H9 (cell line): ENCODE measurements around the gene GATA3. TPM values are rescaled to one million over a fixed set of nuclear protein-coding genes. Genes with fewer than 3 reads are reported as not detected.

ENCODE experiments used
- DNase-seq: peaks from one replicate; pipeline ENCODE4 v3.0.0-alpha.2; 2017
- H2AFZ ChIP-seq: one replicate; pipeline ENCODE4 v1.6.1; 2013; ENCODE audit warnings: mild to moderate bottlenecking, low read length, control low read depth, moderate library complexity
- H2AK5ac ChIP-seq: 2 replicates; pipeline ENCODE4 v1.6.1; 2013; ENCODE audit warnings: low read length, control low read depth, mixed read lengths; ENCODE audit not compliant: insufficient read length
- H2BK120ac ChIP-seq: one replicate; pipeline ENCODE4 v1.6.1; 2013; ENCODE audit warnings: low read depth, mild to moderate bottlenecking, low read length, control low read depth, inconsistent platforms; ENCODE audit not compliant: poor library complexity, severe bottlenecking
- H2BK12ac ChIP-seq: 2 replicates; pipeline ENCODE4 v1.6.1; 2013; ENCODE audit warnings: low read length, control low read depth, mixed read lengths, low read depth; ENCODE audit not compliant: insufficient read length
- H2BK15ac ChIP-seq: 2 replicates; pipeline ENCODE4 v1.6.1; 2013; ENCODE audit warnings: low read depth, low read length, control low read depth
- H2BK20ac ChIP-seq: one replicate; pipeline ENCODE4 v1.6.1; 2013; ENCODE audit warnings: low read depth, mild to moderate bottlenecking, low read length, control low read depth, inconsistent platforms; ENCODE audit not compliant: poor library complexity, severe bottlenecking
- H2BK5ac ChIP-seq: 2 replicates; pipeline ENCODE4 v1.6.1; 2013; ENCODE audit warnings: low read length, control low read depth, mixed read lengths; ENCODE audit not compliant: insufficient read length
- H3K14ac ChIP-seq: 2 replicates; pipeline ENCODE4 v1.6.1; 2013; ENCODE audit warnings: low read length, control low read depth; ENCODE audit not compliant: insufficient read depth
- H3K18ac ChIP-seq: 2 replicates; pipeline ENCODE4 v1.6.1; 2013; ENCODE audit warnings: low read depth, mild to moderate bottlenecking, mixed read lengths, low read length, control low read depth; ENCODE audit not compliant: insufficient read length
- H3K23ac ChIP-seq: 2 replicates; pipeline ENCODE4 v1.6.1; 2013; ENCODE audit warnings: low read length, control low read depth, mixed read lengths, low read depth; ENCODE audit not compliant: insufficient read length
- H3K23me2 ChIP-seq: 2 replicates; pipeline ENCODE4 v1.6.1; 2013; ENCODE audit warnings: low read depth, mild to moderate bottlenecking, mixed read lengths, low read length, control low read depth; ENCODE audit not compliant: insufficient read length, poor library complexity, severe bottlenecking
- H3K27ac ChIP-seq: 2 replicates; pipeline ENCODE4 v1.5.1; 2013; ENCODE audit warnings: low read length, control low read depth, mixed read lengths, low read depth; ENCODE audit not compliant: insufficient read length
- H3K27me3 ChIP-seq: 2 replicates; pipeline ENCODE4 v1.6.1; 2013; ENCODE audit warnings: low read length, control low read depth, inconsistent platforms; ENCODE audit not compliant: insufficient read depth
- H3K4ac ChIP-seq: 2 replicates; pipeline ENCODE4 v1.6.1; 2013; ENCODE audit warnings: low read depth, mild to moderate bottlenecking, control low read depth, inconsistent platforms, low read length, moderate library complexity
- H3K4me1 ChIP-seq: 2 replicates; pipeline ENCODE4 v1.6.1; 2013; ENCODE audit warnings: low read length, control low read depth, inconsistent platforms; ENCODE audit not compliant: insufficient read depth
- H3K4me2 ChIP-seq: 2 replicates; pipeline ENCODE4 v1.6.1; 2013; ENCODE audit warnings: low read length, control low read depth, mixed read lengths; ENCODE audit not compliant: insufficient read length, insufficient read depth
- H3K56ac ChIP-seq: 2 replicates; pipeline ENCODE4 v1.6.1; 2013; ENCODE audit warnings: low read depth, mild to moderate bottlenecking, mixed read lengths, low read length, control low read depth; ENCODE audit not compliant: insufficient read length
- H3K79me1 ChIP-seq: 2 replicates; pipeline ENCODE4 v1.6.1; 2013; ENCODE audit warnings: low read depth, mild to moderate bottlenecking, moderate library complexity, low read length, control low read depth, inconsistent platforms; ENCODE audit not compliant: insufficient read depth, poor library complexity, severe bottlenecking
- H3K79me2 ChIP-seq: 2 replicates; pipeline ENCODE4 v1.6.1; 2013; ENCODE audit warnings: low read length, control low read depth, inconsistent platforms; ENCODE audit not compliant: insufficient read depth
- H3K9ac ChIP-seq: 2 replicates; pipeline ENCODE4 v1.6.1; 2013; ENCODE audit warnings: low read length, control low read depth, mixed read lengths; ENCODE audit not compliant: insufficient read length; ENCODE audit errors: extremely low read depth
- H3K9me3 ChIP-seq: one replicate; pipeline ENCODE4 v1.6.1; 2013; ENCODE audit warnings: low read depth, low read length, inconsistent platforms; ENCODE audit not compliant: control insufficient read depth
- H3T11ph ChIP-seq: one replicate; pipeline ENCODE4 v1.6.1; 2013; ENCODE audit warnings: mild to moderate bottlenecking, low read length, control low read depth, inconsistent platforms
- H4K20me1 ChIP-seq: one replicate; pipeline ENCODE4 v1.6.1; 2013; ENCODE audit not compliant: control insufficient read depth, insufficient read length, insufficient read depth
- H4K5ac ChIP-seq: 2 replicates; pipeline ENCODE4 v1.6.1; 2013; ENCODE audit warnings: low read depth, mild to moderate bottlenecking, mixed read lengths, low read length, control low read depth; ENCODE audit not compliant: insufficient read length
- H4K8ac ChIP-seq: replicated peaks from 2 replicates; pipeline ENCODE4 v1.6.1; 2013; ENCODE audit warnings: low read length, control low read depth, mixed read lengths, low read depth; ENCODE audit not compliant: insufficient read length
- H4K91ac ChIP-seq: 2 replicates; pipeline ENCODE4 v1.6.1; 2013; ENCODE audit warnings: low read depth, mild to moderate bottlenecking, moderate library complexity, mixed read lengths, low read length, control low read depth; ENCODE audit not compliant: insufficient read length
- H3K27ac Mint-ChIP-seq, 3 experiments: 2 replicates in 2 of 3; 3 replicates in 1 of 3; pipeline ENCODE4 v1.8.0; 2020 to 2021; ENCODE audit warnings: mixed read lengths in 3 of 3, mild to moderate bottlenecking in 1 of 3, moderate library complexity in 1 of 3
- H3K27me3 Mint-ChIP-seq: 2 replicates; pipeline ENCODE4 v1.8.0; 2021; ENCODE audit warnings: low read depth, mild to moderate bottlenecking, moderate library complexity, mixed read lengths
- H3K36me3 Mint-ChIP-seq, 3 experiments: 2 replicates in 2 of 3; 3 replicates in 1 of 3; pipeline ENCODE4 v1.8.0; 2020 to 2021; ENCODE audit warnings: low read depth in 3 of 3, mixed read lengths in 3 of 3; ENCODE audit not compliant: insufficient read depth in 1 of 3
- H3K4me1 Mint-ChIP-seq, 2 experiments: 2 replicates each; pipeline ENCODE4 v1.8.0; 2020; ENCODE audit warnings: mixed read lengths in 2 of 2
- H3K4me3 Mint-ChIP-seq, 2 experiments: 2 replicates in 1 of 2; 3 replicates in 1 of 2; pipeline ENCODE4 v1.8.0; 2020 to 2021; ENCODE audit warnings: mild to moderate bottlenecking in 2 of 2, mixed read lengths in 2 of 2, moderate library complexity in 1 of 2
- H3K9me3 Mint-ChIP-seq, 2 experiments: 2 replicates in 1 of 2; 3 replicates in 1 of 2; pipeline ENCODE4 v1.8.0; 2020; ENCODE audit warnings: mild to moderate bottlenecking in 2 of 2, mixed read lengths in 2 of 2, moderate library complexity in 1 of 2
- WGBS: extraction: QIAGEN DNeasy Blood & Tissue Kit; methylation state at CpG from one replicate; pipeline ENCODE4 v1.1.7; 2013; ENCODE audit warnings: missing lambda C conversion rate, low lambda C conversion rate, mixed read lengths; ENCODE audit not compliant: insufficient read length; ENCODE audit errors: extremely low coverage; 5-methylcytosine and 5-hydroxymethylcytosine counted together
- total RNA-seq: library from RNA; stranded (reverse); gene quantifications from 2 replicates; pipeline ENCODE4 v1.2.1, GENCODE V29; 2021
- TF ChIP-seq, protein P1 (sequence below): fragments of 200-600 bp; sonication (generic); conservative IDR thresholded peaks from 3 replicates; pipeline ENCODE4 v1.8.0; 2021; ENCODE audit warnings: antibody characterized with exemption, mild to moderate bottlenecking

GATA3 gene
- total RNA-seq, 1 experiment from 2014 or later, result 0.31 TPM

DNA sequence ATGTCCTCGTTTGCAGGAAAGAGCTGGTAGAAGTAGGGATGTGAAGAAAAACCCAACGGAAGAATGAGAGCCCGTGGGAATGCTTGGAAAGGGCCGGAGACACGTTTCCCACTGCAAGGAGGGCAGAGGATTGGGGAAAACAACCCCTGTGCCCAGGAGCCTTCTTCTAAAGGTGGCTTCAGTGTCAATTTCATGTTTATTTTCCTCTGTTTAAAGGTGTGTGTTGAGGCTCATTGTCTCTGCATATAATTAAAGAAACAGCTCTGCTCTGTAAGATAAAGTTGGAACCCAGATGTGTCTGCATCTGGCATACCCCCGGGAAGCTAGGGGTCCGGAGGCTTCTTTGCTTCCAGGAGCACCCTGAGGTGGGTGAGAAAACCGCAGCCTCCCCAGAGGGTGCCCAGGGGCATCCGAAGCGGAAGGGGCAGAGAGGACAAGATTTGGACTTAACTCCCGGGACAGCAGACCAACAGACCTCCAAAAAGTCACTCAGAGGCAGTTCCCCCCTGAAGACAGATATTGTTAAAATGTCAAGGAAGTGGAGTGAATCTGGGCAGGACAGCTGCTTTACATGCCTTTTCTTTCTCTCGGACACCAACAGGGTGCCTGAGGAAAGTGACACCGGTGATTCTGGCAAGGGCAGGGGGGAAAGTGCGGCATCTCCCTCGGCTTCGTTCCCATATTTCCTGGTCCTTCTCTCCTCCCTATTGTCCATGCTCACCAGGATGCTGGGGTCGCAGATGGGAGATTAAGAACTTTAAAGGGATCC lies 8.6 kb upstream of the GATA3 start:
- H3K4me1 ChIP-seq, result no peaks in the 10 kb centered on the region; the same call in 1 of the 2 replicates
- no peak overlapping the region for H4K91ac ChIP-seq
- no CpG with 5 or more reads among the region's 17 CpGs for WGBS
- no peak overlapping the region for H4K8ac ChIP-seq
- peaks cover 99% of the 10 kb centered on the region for H3K27me3 ChIP-seq
- H2AK5ac ChIP-seq, result no peak overlapping the region
- H2BK12ac ChIP-seq, result no peak overlapping the region
- no peak overlapping the region for H3K4ac ChIP-seq
- Mint-ChIP-seq H3K4me1 (peaks cover 40 to 71% of the 10 kb centered on the region in 2 experiments), H3K9me3 (peaks cover 0 to 11% of the 10 kb centered on the region in 2 experiments; a peak in 4 of 5 replicates), H3K27me3 (peaks cover 98% of the 10 kb centered on the region), H3K27ac (peak overlapping the region in 1 of 3 experiments; percentile 57; a peak in 1 of 7 replicates), H3K4me3 (peak overlapping the region; percentile 31 to 75; a peak in 4 of 5 replicates), H3K36me3 (no peaks in the 10 kb centered on the region; a peak in 1 of 7 replicates)
- no peak overlapping the region for H3K14ac ChIP-seq
- H2AFZ ChIP-seq, result no peak overlapping the region
- no peak overlapping the region for H3T11ph ChIP-seq
- H3K18ac ChIP-seq, result no peak overlapping the region
- DNase-seq, result no peak
- no peak overlapping the region for H3K23ac ChIP-seq
- H3K79me1 ChIP-seq, result no peaks in the 10 kb centered on the region
- H3K27ac ChIP-seq, result no peak overlapping the region
- H4K5ac ChIP-seq, result no peak overlapping the region
- no peak overlapping the region for H3K9ac ChIP-seq
- no peaks in the 10 kb centered on the region for H3K9me3 ChIP-seq
- peak overlapping the region; percentile 75 for H3K4me2 ChIP-seq
- H2BK5ac ChIP-seq, result no peak overlapping the region
- no peak overlapping the region for H3K56ac ChIP-seq
- H3K23me2 ChIP-seq, result peaks cover 6% of the 10 kb centered on the region
- TF ChIP-seq, protein P1, sequence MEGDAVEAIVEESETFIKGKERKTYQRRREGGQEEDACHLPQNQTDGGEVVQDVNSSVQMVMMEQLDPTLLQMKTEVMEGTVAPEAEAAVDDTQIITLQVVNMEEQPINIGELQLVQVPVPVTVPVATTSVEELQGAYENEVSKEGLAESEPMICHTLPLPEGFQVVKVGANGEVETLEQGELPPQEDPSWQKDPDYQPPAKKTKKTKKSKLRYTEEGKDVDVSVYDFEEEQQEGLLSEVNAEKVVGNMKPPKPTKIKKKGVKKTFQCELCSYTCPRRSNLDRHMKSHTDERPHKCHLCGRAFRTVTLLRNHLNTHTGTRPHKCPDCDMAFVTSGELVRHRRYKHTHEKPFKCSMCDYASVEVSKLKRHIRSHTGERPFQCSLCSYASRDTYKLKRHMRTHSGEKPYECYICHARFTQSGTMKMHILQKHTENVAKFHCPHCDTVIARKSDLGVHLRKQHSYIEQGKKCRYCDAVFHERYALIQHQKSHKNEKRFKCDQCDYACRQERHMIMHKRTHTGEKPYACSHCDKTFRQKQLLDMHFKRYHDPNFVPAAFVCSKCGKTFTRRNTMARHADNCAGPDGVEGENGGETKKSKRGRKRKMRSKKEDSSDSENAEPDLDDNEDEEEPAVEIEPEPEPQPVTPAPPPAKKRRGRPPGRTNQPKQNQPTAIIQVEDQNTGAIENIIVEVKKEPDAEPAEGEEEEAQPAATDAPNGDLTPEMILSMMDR, result no peak
- H2BK15ac ChIP-seq, result no peak overlapping the region
- no peaks in the 10 kb centered on the region for H3K79me2 ChIP-seq
- H4K20me1 ChIP-seq, result no peaks in the 10 kb centered on the region
- H2BK120ac ChIP-seq, result no peak overlapping the region
- no peak overlapping the region for H2BK20ac ChIP-seq
